Dendritic cell treated with granulocyte-macrophage colony-stimulating factor and Interleukin-4, amounts not matched to agents 40 ng/mL and 50 ng/mL, for 4 days (primary cell): ENCODE measurements around the gene OVOL2.

Experiments used
- H3K27ac Mint-ChIP-seq: one replicate; pipeline ENCODE4 v1.8.0; 2022; ENCODE audit warnings: mild to moderate bottlenecking, mixed read lengths
- H3K27me3 Mint-ChIP-seq: one replicate; pipeline ENCODE4 v1.8.0; 2022; ENCODE audit warnings: mild to moderate bottlenecking, mixed read lengths
- H3K36me3 Mint-ChIP-seq: one replicate; pipeline ENCODE4 v1.8.0; 2022; ENCODE audit warnings: low read depth, mixed read lengths
- H3K4me1 Mint-ChIP-seq: one replicate; pipeline ENCODE4 v1.8.0; 2022; ENCODE audit warnings: low read depth, mixed read lengths
- H3K4me3 Mint-ChIP-seq: one replicate; pipeline ENCODE4 v1.8.0; 2022; ENCODE audit warnings: mild to moderate bottlenecking, moderate library complexity, mixed read lengths
- H3K9me3 Mint-ChIP-seq: one replicate; pipeline ENCODE4 v1.8.0; 2022; ENCODE audit warnings: mixed read lengths
- intact Hi-C: fragments of 100-400 bp; cut with micrococcal nuclease; formaldehyde crosslinking; loops from one replicate; pipeline ENCODE4 v1.15.0; 2022

OVOL2 gene

GRCh38 chr20:17999566-17999965 is 58.1 kb downstream of the OVOL2 start:
- no peak overlapping the region for H3K27ac Mint-ChIP-seq
- intact Hi-C loops = loop anchor here (5.0 to 10.0 kb wide), 3 partner anchors 55 to 462 kb away; partner anchors contain the start of gene RRBP1

GRCh38 chr20:17998446-17998845 is 59.3 kb downstream of the OVOL2 start:
- Mint-ChIP-seq H3K9me3 (no peaks in the 10 kb centered on the region), H3K27me3 (no peaks in the 10 kb centered on the region), H3K4me1 (peaks cover 6% of the 10 kb centered on the region), H3K27ac (no peak overlapping the region), H3K4me3 (no peak overlapping the region), H3K36me3 (no peaks in the 10 kb centered on the region)
- intact Hi-C loops = loop anchor here (5.0 to 10.0 kb wide), 3 partner anchors 54 to 461 kb away; partner anchors contain the start of gene RRBP1

More at GRCh38 chr20:17999566-17999965, 58.1 kb downstream of the OVOL2 start:
- no peaks in the 10 kb centered on the region for H3K36me3 Mint-ChIP-seq
- no peaks in the 10 kb centered on the region for H3K9me3 Mint-ChIP-seq
- no peaks in the 10 kb centered on the region for H3K27me3 Mint-ChIP-seq
- peaks cover 6% of the 10 kb centered on the region for H3K4me1 Mint-ChIP-seq
- no peak overlapping the region for H3K4me3 Mint-ChIP-seq

GRCh38 chr20:17995967-17996819 is 61.5 kb downstream of the OVOL2 start:
- Mint-ChIP-seq H3K27ac (no peak overlapping the region), H3K4me3 (no peak overlapping the region), H3K4me1 (peaks cover 6% of the 10 kb centered on the region), H3K27me3 (no peaks in the 10 kb centered on the region), H3K36me3 (peaks cover 9% of the 10 kb centered on the region), H3K9me3 (no peaks in the 10 kb centered on the region)
- intact Hi-C loops = loop anchor here (1.0 to 10.0 kb wide), 4 partner anchors 51 to 491 kb away; partner anchors contain the start of gene RRBP1

GRCh38 chr20:17993546-17993945 is 64.2 kb downstream of the OVOL2 start:
- Mint-ChIP-seq H3K4me3 (no peak overlapping the region), H3K27me3 (no peaks in the 10 kb centered on the region), H3K9me3 (no peaks in the 10 kb centered on the region), H3K27ac (no peak overlapping the region), H3K36me3 (peaks cover 35% of the 10 kb centered on the region), H3K4me1 (peaks cover 6% of the 10 kb centered on the region)
- intact Hi-C loops = loop anchor here (10.0 kb wide), 2 partner anchors 49 to 309 kb away; partner anchors contain the start of gene RRBP1

GRCh38 chr20:17992847-17993513 is 64.7 kb downstream of the OVOL2 start:
- Mint-ChIP-seq H3K9me3 (no peaks in the 10 kb centered on the region), H3K36me3 (peaks cover 41% of the 10 kb centered on the region), H3K4me3 (no peak overlapping the region), H3K27ac (no peak overlapping the region), H3K4me1 (peaks cover 6% of the 10 kb centered on the region), H3K27me3 (no peaks in the 10 kb centered on the region)
- intact Hi-C loops = loop anchor here (10.0 kb wide), 2 partner anchors 48 to 308 kb away; partner anchors contain the start of gene RRBP1

- intact Hi-C loops = loop anchor here (10.0 kb wide), 2 partner anchors 47 to 307 kb away; partner anchors contain the start of gene RRBP1
- Mint-ChIP-seq H3K4me1 (peaks cover 6% of the 10 kb centered on the region), H3K9me3 (no peaks in the 10 kb centered on the region), H3K4me3 (no peak overlapping the region), H3K27ac (no peak overlapping the region), H3K27me3 (no peaks in the 10 kb centered on the region), H3K36me3 (peaks cover 48% of the 10 kb centered on the region)
These were observed 65.5 kb downstream of the OVOL2 start for GRCh38 chr20:17992224-17992637.

GRCh38 chr20:17990278-17990972 is 67.3 kb downstream of the OVOL2 start:
- H3K4me1 Mint-ChIP-seq = no peaks in the 10 kb centered on the region
- intact Hi-C loops = loop anchor here (10.0 kb wide), 2 partner anchors 46 to 306 kb away; partner anchors contain the start of gene RRBP1
- no peak overlapping the region for H3K27ac Mint-ChIP-seq
- H3K36me3 Mint-ChIP-seq = peaks cover 62% of the 10 kb centered on the region
- no peaks in the 10 kb centered on the region for H3K27me3 Mint-ChIP-seq
- H3K9me3 Mint-ChIP-seq = no peaks in the 10 kb centered on the region
- H3K4me3 Mint-ChIP-seq = no peak overlapping the region

- H3K27me3 Mint-ChIP-seq = no peaks in the 10 kb centered on the region
- no peak overlapping the region for H3K27ac Mint-ChIP-seq
- intact Hi-C loops = no loop called here
- no peaks in the 10 kb centered on the region for H3K9me3 Mint-ChIP-seq
- H3K4me3 Mint-ChIP-seq = no peak overlapping the region
- H3K4me1 Mint-ChIP-seq = peaks cover 10% of the 10 kb centered on the region
- peaks cover 72% of the 10 kb centered on the region for H3K36me3 Mint-ChIP-seq
These were observed 69.7 kb downstream of the OVOL2 start for GRCh38 chr20:17987988-17988387.

GRCh38 chr20:17985388-17986018 is 72.2 kb downstream of the OVOL2 start:
- Mint-ChIP-seq H3K4me1 (peaks cover 13% of the 10 kb centered on the region), H3K36me3 (peaks cover 77% of the 10 kb centered on the region), H3K9me3 (no peaks in the 10 kb centered on the region), H3K27ac (no peak overlapping the region), H3K4me3 (no peak overlapping the region), H3K27me3 (no peaks in the 10 kb centered on the region)
- intact Hi-C loops = no loop called here

- H3K9me3 Mint-ChIP-seq = no peaks in the 10 kb centered on the region
- intact Hi-C loops = no loop called here
- H3K4me3 Mint-ChIP-seq = no peak overlapping the region
- H3K36me3 Mint-ChIP-seq = peaks cover 70% of the 10 kb centered on the region
- no peaks in the 10 kb centered on the region for H3K27me3 Mint-ChIP-seq
- no peak overlapping the region for H3K27ac Mint-ChIP-seq
- H3K4me1 Mint-ChIP-seq = peaks cover 35% of the 10 kb centered on the region
These were observed 81.4 kb downstream of the OVOL2 start for GRCh38 chr20:17976305-17976704.
